ENCODE measurements around the gene BUB1B.
"Not testable (repeated sequence)": the region's sequence is repeated elsewhere in the genome, so short reads cannot be mapped to it uniquely, and the experiment has no call there.

BUB1B gene

DNA sequence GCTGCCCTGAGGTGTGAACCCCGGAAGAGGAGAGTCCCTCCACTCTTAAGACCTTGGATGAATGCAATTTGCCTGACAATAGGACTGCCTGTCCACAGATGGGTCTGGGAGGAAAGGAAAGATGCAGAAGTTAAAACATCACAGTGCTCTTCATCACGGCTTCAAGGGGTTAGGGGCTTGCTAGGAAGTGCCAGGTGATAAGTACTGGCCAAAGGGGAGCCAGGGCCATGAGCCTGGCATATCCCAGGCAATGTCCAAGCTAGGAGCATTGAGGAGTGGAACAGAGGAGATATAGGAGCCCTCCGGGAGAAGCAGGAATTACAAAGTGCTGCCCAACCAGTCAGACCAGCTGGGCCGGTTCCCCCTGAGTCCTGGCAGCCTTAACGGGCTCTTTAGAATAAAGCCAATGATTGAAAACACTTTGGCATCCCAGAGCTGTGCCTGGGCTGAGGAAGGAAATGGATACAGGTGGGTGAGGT, 36.0 kb upstream of the BUB1B start:
- not testable (repeated sequence) for H3K4me3 ChIP-seq (replicated peaks; ENCODE audit: insufficient read depth, low read length); H3K27ac ChIP-seq (replicated peaks); H3K27me3 ChIP-seq (ENCODE audit: insufficient read depth, poor library complexity, severe bottlenecking); DNase-seq (ENCODE audit: low read depth in 1 of 2, low spot score in 1 of 2)

DNA sequence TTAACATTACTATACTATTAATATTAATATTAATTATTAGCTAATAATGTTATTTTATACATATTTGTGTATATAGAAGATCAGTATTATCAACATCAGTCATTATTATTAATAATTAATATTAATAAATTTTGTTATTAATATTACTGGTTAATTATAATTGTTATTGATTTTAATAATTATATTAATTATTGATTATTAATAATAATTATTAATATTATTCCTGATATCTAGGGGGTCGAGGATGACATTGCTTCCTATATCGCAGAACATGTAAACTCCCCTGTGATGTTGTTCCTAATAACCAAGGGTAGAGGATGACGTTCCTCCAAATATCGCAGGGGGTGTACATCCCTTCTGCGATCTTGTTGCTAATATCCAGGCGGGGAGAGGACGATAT, 34.9 kb upstream of the BUB1B start:
- no peak overlapping the region for H3K27ac ChIP-seq (replicated peaks)
- DNase-seq (ENCODE audit: low read depth in 1 of 2, low spot score in 1 of 2), result no peak
- TF ChIP-seq GABPA (IDR thresholded peaks at IDR 0.05; ENCODE audit: low read depth), result no peak
- TF ChIP-seq, protein P1, sequence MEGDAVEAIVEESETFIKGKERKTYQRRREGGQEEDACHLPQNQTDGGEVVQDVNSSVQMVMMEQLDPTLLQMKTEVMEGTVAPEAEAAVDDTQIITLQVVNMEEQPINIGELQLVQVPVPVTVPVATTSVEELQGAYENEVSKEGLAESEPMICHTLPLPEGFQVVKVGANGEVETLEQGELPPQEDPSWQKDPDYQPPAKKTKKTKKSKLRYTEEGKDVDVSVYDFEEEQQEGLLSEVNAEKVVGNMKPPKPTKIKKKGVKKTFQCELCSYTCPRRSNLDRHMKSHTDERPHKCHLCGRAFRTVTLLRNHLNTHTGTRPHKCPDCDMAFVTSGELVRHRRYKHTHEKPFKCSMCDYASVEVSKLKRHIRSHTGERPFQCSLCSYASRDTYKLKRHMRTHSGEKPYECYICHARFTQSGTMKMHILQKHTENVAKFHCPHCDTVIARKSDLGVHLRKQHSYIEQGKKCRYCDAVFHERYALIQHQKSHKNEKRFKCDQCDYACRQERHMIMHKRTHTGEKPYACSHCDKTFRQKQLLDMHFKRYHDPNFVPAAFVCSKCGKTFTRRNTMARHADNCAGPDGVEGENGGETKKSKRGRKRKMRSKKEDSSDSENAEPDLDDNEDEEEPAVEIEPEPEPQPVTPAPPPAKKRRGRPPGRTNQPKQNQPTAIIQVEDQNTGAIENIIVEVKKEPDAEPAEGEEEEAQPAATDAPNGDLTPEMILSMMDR (IDR thresholded peaks at IDR 0.05; ENCODE audit: insufficient read depth, low read length), result no peak
- H3K4me3 ChIP-seq (replicated peaks; ENCODE audit: insufficient read depth, low read length), result no peak overlapping the region
- H3K27me3 ChIP-seq (ENCODE audit: insufficient read depth, poor library complexity, severe bottlenecking), result no peaks in the 10 kb centered on the region

DNA sequence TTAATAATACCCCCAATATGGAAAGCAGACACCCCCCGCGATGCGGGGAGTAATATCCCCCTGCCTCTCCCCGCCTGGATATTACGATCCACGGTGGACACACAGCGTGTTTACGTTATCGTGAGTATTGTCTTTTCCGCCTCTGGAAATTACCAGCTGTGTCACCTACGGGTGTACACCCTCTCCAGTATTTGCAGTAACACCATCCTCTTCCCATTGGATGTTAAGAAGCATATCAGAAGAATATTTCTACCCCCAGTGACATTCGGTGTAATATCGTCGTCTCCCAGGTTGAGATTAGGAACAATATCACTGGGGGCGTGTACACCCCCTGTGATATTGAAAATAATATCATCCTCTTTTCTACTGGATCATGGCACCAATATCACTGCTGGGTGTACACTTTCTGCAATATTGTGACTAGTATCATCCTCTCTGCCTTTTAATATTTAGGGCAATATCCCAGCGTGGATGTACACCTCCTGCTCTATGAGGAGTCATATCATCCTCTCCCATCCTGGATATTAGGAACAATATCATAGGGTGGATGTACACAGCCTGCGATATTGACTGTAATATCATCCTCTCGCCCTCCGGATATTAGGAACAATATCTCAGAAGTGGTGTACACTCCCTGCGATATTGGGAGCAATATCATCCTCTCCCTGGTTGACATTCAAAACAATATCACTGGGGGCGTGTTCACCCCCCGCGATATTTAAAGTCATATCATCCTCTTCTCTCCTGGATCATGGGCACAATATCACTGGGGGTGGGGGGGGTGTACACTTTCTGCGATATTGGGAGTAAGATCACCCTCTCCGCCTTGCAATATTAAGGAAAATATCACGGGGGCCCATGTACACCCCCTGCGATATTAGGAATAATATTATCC, 31.9 kb upstream of the BUB1B start:
- Histone ChIP-seq H3K4me3 (replicated peaks; ENCODE audit: insufficient read depth, low read length) (no peak overlapping the region), H3K27me3 (ENCODE audit: insufficient read depth, poor library complexity, severe bottlenecking) (no peaks in the 10 kb centered on the region), H3K27ac (replicated peaks) (no peak overlapping the region)
- no peak for DNase-seq (ENCODE audit: low read depth in 1 of 2, low spot score in 1 of 2)
- TF ChIP-seq, protein P1 (IDR thresholded peaks at IDR 0.05; ENCODE audit: insufficient read depth, low read length), result no peak
- TF ChIP-seq, protein P2, sequence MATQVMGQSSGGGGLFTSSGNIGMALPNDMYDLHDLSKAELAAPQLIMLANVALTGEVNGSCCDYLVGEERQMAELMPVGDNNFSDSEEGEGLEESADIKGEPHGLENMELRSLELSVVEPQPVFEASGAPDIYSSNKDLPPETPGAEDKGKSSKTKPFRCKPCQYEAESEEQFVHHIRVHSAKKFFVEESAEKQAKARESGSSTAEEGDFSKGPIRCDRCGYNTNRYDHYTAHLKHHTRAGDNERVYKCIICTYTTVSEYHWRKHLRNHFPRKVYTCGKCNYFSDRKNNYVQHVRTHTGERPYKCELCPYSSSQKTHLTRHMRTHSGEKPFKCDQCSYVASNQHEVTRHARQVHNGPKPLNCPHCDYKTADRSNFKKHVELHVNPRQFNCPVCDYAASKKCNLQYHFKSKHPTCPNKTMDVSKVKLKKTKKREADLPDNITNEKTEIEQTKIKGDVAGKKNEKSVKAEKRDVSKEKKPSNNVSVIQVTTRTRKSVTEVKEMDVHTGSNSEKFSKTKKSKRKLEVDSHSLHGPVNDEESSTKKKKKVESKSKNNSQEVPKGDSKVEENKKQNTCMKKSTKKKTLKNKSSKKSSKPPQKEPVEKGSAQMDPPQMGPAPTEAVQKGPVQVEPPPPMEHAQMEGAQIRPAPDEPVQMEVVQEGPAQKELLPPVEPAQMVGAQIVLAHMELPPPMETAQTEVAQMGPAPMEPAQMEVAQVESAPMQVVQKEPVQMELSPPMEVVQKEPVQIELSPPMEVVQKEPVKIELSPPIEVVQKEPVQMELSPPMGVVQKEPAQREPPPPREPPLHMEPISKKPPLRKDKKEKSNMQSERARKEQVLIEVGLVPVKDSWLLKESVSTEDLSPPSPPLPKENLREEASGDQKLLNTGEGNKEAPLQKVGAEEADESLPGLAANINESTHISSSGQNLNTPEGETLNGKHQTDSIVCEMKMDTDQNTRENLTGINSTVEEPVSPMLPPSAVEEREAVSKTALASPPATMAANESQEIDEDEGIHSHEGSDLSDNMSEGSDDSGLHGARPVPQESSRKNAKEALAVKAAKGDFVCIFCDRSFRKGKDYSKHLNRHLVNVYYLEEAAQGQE (IDR thresholded peaks at IDR 0.05; ENCODE audit: insufficient replicate concordance, low read depth), result no peak
- TF ChIP-seq SPI1 (IDR thresholded peaks at IDR 0.05; ENCODE audit: borderline replicate concordance, low read depth) (no peak), GABPA (IDR thresholded peaks at IDR 0.05; ENCODE audit: low read depth) (no peak), POLR2AphosphoS5 (IDR thresholded peaks at IDR 0.05; ENCODE audit: low read depth) (no peak)

DNA sequence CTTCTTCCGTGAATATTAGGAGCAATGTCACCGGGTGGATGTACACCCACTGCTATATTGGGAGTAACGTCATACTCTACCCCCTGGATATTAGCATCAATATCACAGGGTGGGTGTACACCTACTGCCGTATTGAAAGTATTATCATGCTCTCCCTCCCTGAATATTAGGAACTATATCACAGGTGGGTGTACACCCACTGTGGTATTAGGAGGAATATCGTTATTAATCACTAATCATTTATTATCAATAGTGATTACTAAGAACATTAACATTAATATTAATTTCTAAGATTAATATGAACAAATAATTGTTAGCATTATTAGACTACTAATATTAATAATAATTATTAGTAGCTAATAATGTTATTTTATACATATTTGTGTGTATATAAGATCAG, 30.8 kb upstream of the BUB1B start:
- H3K27ac ChIP-seq (replicated peaks), result no peak overlapping the region
- TF ChIP-seq SPI1 (IDR thresholded peaks at IDR 0.05; ENCODE audit: borderline replicate concordance, low read depth), result no peak
- TF ChIP-seq, protein P1 (IDR thresholded peaks at IDR 0.05; ENCODE audit: insufficient read depth, low read length), result no peak
- no peak for TF ChIP-seq GABPA (IDR thresholded peaks at IDR 0.05; ENCODE audit: low read depth)
- TF ChIP-seq, protein P2 (IDR thresholded peaks at IDR 0.05; ENCODE audit: insufficient replicate concordance, low read depth), result no peak
- no peak for TF ChIP-seq POLR2AphosphoS5 (IDR thresholded peaks at IDR 0.05; ENCODE audit: low read depth)
- H3K27me3 ChIP-seq (ENCODE audit: insufficient read depth, poor library complexity, severe bottlenecking), result no peaks in the 10 kb centered on the region
- H3K4me3 ChIP-seq (replicated peaks; ENCODE audit: insufficient read depth, low read length), result no peak overlapping the region
- DNase-seq (ENCODE audit: low read depth in 1 of 2, low spot score in 1 of 2), result no peak
